Brain microvascular endothelial cell (primary cell): ENCODE data around the gene RCN1.

ENCODE experiments used
- DNase-seq: peaks from one replicate; pipeline ENCODE4 v3.0.0-alpha.2; 2020
- H3K27ac ChIP-seq: fragments of 250-450 bp; sonication (Bioruptor Pico); 2 replicates; pipeline ENCODE4 v1.5.1; 2020; ENCODE audit warnings: mild to moderate bottlenecking, moderate library complexity
- H3K27me3 ChIP-seq: fragments of 250-450 bp; sonication (Bioruptor Pico); replicated peaks from 2 replicates; pipeline ENCODE4 v1.5.1; 2020; ENCODE audit warnings: mild to moderate bottlenecking
- H3K36me3 ChIP-seq: fragments of 250-450 bp; sonication (Bioruptor Pico); replicated peaks from 2 replicates; pipeline ENCODE4 v1.5.1; 2020; ENCODE audit warnings: mild to moderate bottlenecking
- H3K4me3 ChIP-seq: 2 replicates; pipeline ENCODE4 v1.5.1; 2011; ENCODE audit warnings: low read depth, mild to moderate bottlenecking, control low read depth, low read length, moderate library complexity
- in situ Hi-C: cut with HindIII; loops from 2 replicates; pipeline ENCODE4 v1.10.0; 2017; ENCODE audit warnings: low sequenced_read_pairs, low pct_ligation_motif_present
- TF ChIP-seq, protein P1 (sequence below): IDR thresholded peaks from 2 replicates; pipeline ENCODE4 v1.5.1; 2011; ENCODE audit warnings: low read depth, mild to moderate bottlenecking, moderate library complexity, low read length, control low read depth, inconsistent platforms; ENCODE audit errors: missing control alignments

The RCN1 gene

DNA sequence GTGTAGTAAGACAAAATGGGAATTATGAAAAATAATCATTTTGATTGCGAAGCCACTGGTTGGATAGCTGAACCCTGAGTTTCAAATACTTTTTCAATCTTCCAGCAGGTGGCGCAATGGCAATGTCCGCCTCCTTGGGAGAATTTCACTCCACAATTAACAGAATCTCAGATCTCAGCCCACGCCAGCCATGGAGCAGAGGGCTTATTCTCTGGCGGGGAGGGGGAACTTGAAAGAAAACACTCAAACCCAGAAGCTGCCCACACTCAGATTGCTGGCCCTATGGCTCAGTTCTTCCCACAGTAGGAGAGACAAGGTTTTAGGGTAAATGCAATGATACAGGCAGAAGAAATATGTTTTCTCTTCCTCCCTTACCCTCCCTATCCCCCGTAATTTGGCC, 38.7 kb upstream of the RCN1 start:
- in situ Hi-C loops = no loop called here
- DNase-seq = peak; percentile 64
- Histone ChIP-seq H3K27me3 (peaks cover 2% of the 10 kb centered on the region), H3K36me3 (no peaks in the 10 kb centered on the region), H3K27ac (no peak overlapping the region), H3K4me3 (no peak overlapping the region)
- TF ChIP-seq, protein P1, sequence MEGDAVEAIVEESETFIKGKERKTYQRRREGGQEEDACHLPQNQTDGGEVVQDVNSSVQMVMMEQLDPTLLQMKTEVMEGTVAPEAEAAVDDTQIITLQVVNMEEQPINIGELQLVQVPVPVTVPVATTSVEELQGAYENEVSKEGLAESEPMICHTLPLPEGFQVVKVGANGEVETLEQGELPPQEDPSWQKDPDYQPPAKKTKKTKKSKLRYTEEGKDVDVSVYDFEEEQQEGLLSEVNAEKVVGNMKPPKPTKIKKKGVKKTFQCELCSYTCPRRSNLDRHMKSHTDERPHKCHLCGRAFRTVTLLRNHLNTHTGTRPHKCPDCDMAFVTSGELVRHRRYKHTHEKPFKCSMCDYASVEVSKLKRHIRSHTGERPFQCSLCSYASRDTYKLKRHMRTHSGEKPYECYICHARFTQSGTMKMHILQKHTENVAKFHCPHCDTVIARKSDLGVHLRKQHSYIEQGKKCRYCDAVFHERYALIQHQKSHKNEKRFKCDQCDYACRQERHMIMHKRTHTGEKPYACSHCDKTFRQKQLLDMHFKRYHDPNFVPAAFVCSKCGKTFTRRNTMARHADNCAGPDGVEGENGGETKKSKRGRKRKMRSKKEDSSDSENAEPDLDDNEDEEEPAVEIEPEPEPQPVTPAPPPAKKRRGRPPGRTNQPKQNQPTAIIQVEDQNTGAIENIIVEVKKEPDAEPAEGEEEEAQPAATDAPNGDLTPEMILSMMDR = peak; percentile 78

DNA sequence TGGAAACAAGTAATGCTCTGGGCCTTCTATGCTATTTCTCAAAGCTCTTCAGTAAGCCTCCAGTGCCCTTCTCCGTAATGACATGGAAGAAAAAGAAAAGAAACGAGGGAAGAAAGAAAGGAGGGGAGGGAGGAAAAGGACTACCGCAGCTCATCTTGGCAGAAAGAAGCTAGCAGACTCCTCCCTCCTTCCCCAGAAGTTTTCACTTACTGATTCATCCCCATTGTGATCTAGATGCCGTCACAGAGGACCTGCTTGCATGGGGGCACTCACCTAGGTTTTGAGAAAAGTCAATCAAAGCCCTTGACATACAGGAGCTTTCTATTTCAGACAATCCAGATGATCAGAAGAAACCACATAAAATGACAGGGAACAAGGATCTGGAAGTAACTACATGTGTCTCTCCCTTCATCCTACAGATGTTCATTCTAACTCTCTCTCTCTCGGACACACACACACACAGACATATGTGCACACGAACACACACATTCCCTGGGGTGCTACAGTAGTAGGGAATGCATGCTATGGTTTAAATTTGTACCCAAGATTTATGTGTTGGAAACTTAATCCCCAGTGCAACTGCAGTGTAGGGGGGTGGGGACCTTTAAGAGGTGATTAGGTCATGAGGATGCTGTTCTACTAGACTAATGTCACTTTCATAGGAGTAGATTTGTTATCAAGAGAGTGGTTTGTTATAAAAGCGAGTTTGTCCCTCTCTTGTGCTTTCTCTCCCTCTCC, 37.6 kb upstream of the RCN1 start:
- TF ChIP-seq, protein P1 = no peak
- Histone ChIP-seq H3K27ac (no peak overlapping the region), H3K27me3 (peaks cover 2% of the 10 kb centered on the region), H3K36me3 (no peaks in the 10 kb centered on the region), H3K4me3 (no peak overlapping the region)
- in situ Hi-C loops = no loop called here
- no peak for DNase-seq

GRCh38 chr11:32055861-32056260, 35.0 kb upstream of the RCN1 start:
- Histone ChIP-seq H3K36me3 (no peaks in the 10 kb centered on the region), H3K27me3 (peaks cover 2% of the 10 kb centered on the region), H3K4me3 (no peak overlapping the region), H3K27ac (no peak overlapping the region)
- in situ Hi-C loops = no loop called here
- TF ChIP-seq, protein P1 = no peak
- no peak for DNase-seq

- peaks cover 2% of the 10 kb centered on the region for H3K27me3 ChIP-seq
- in situ Hi-C loops = no loop called here
- TF ChIP-seq, protein P1 = no peak
- H3K27ac ChIP-seq = no peak overlapping the region
- H3K36me3 ChIP-seq = no peaks in the 10 kb centered on the region
- DNase-seq = no peak
- no peak overlapping the region for H3K4me3 ChIP-seq
These were observed 34.4 kb upstream of the RCN1 start for GRCh38 chr11:32056438-32056837.

- in situ Hi-C loops = loop anchor here (10.0 kb wide), 1 partner anchor 105 kb away; no protein-coding TSS in a partner anchor
- no peak overlapping the region for H3K4me3 ChIP-seq
- H3K27ac ChIP-seq = no peak overlapping the region
- H3K27me3 ChIP-seq = peaks cover 2% of the 10 kb centered on the region
- H3K36me3 ChIP-seq = no peaks in the 10 kb centered on the region
- TF ChIP-seq, protein P1 = no peak
- no peak for DNase-seq
These were observed 31.0 kb upstream of the RCN1 start for GRCh38 chr11:32059686-32060462.
